ENCODE results near the gene HOXB5.

The HOXB5 gene

GRCh38 chr17:48549914-48550501 lies 43.6 kb downstream of the HOXB5 start:
- no peak for TF ChIP-seq CTCF (IDR thresholded peaks at IDR 0.05; ENCODE audit: extremely low read depth, insufficient read depth, missing control alignments)
- no peak for DNase-seq (ENCODE audit: low spot score)
- in situ Hi-C loops (cut with MboI; ENCODE audit: low pct_unique_long_range_greater_than_20kb, low sequenced_read_pairs, unreplicated experiment), result no loop called here

- DNase-seq (ENCODE audit: low spot score), result no peak
- no peak for TF ChIP-seq CTCF (IDR thresholded peaks at IDR 0.05; ENCODE audit: extremely low read depth, insufficient read depth, missing control alignments)
- in situ Hi-C loops (cut with MboI; ENCODE audit: low pct_unique_long_range_greater_than_20kb, low sequenced_read_pairs, unreplicated experiment), result no loop called here
Observed at GRCh38 chr17:48549281-48549630, 44.3 kb downstream of the HOXB5 start.

- no peak for TF ChIP-seq CTCF (IDR thresholded peaks at IDR 0.05; ENCODE audit: extremely low read depth, insufficient read depth, missing control alignments)
- in situ Hi-C loops (cut with MboI; ENCODE audit: low pct_unique_long_range_greater_than_20kb, low sequenced_read_pairs, unreplicated experiment), result no loop called here
- no peak for DNase-seq (ENCODE audit: low spot score)
Observed at GRCh38 chr17:48548523-48549280, 44.9 kb downstream of the HOXB5 start.

GRCh38 chr17:48547808-48548522 lies 45.6 kb downstream of the HOXB5 start:
- in situ Hi-C loops (cut with MboI; ENCODE audit: low pct_unique_long_range_greater_than_20kb, low sequenced_read_pairs, unreplicated experiment), result no loop called here
- TF ChIP-seq CTCF (IDR thresholded peaks at IDR 0.05; ENCODE audit: extremely low read depth, insufficient read depth, missing control alignments), result no peak
- no peak for DNase-seq (ENCODE audit: low spot score)

- no peak for TF ChIP-seq CTCF (IDR thresholded peaks at IDR 0.05; ENCODE audit: extremely low read depth, insufficient read depth, missing control alignments)
- no peak for DNase-seq (ENCODE audit: low spot score)
- in situ Hi-C loops (cut with MboI; ENCODE audit: low pct_unique_long_range_greater_than_20kb, low sequenced_read_pairs, unreplicated experiment), result no loop called here
Observed at GRCh38 chr17:48546924-48547807, 46.4 kb downstream of the HOXB5 start.

Measured in GM13977 (cell line).